HepG2 (cell line): ENCODE results near the gene DOC2A. TPM values are rescaled to one million over a fixed set of nuclear protein-coding genes. Genes with fewer than 3 reads are reported as not detected.

Experiments used
- AHR ChIP-seq: IDR thresholded peaks from 2 replicates; pipeline ENCODE4 v1.6.1; 2018; ENCODE audit warnings: missing genetic modification reagents, missing compliant biosample characterization
- DPF2 ChIP-seq: sonication (generic); formaldehyde crosslinking; IDR thresholded peaks from 2 replicates; pipeline ENCODE4 v1.4.0; 2020; ENCODE audit warnings: mild to moderate bottlenecking, low read depth, missing genetic modification reagents, borderline replicate concordance
- ESRRA ChIP-seq: sonication (generic); formaldehyde crosslinking; IDR thresholded peaks from 2 replicates; pipeline ENCODE4 v1.5.1; 2020; ENCODE audit warnings: mild to moderate bottlenecking, low read depth, missing genetic modification reagents
- FLYWCH1 ChIP-seq: sonication (generic); formaldehyde crosslinking; IDR thresholded peaks from 2 replicates; pipeline ENCODE4 v1.8.1; 2023; ENCODE audit warnings: mild to moderate bottlenecking, missing genetic modification reagents
- GFI1 ChIP-seq: sonication (generic); formaldehyde crosslinking; IDR thresholded peaks from 2 replicates; pipeline ENCODE4 v1.5.0; 2020; ENCODE audit warnings: missing genetic modification reagents, mild to moderate bottlenecking, borderline replicate concordance
- GZF1 ChIP-seq: sonication (generic); formaldehyde crosslinking; IDR thresholded peaks from 2 replicates; pipeline ENCODE4 v1.5.1; 2020; ENCODE audit warnings: mild to moderate bottlenecking, missing genetic modification reagents
- KAT2B ChIP-seq: fragments of 150-350 bp; IDR thresholded peaks from 2 replicates; pipeline ENCODE4 v1.6.1; 2014; ENCODE audit warnings: low read depth, low read length, borderline replicate concordance
- MLLT10 ChIP-seq: sonication (generic); formaldehyde crosslinking; IDR thresholded peaks from 2 replicates; pipeline ENCODE4 v1.4.0; 2020; ENCODE audit warnings: missing genetic modification reagents
- NCOR1 ChIP-seq: fragments of 200-600 bp; sonication (generic); IDR thresholded peaks from 2 replicates; pipeline ENCODE4 v1.7.0; 2017; ENCODE audit warnings: antibody characterized with exemption, low read length, borderline replicate concordance
- PCBP1 ChIP-seq: fragments of 200-400 bp; formaldehyde crosslinking; IDR thresholded peaks from 2 replicates; pipeline ENCODE4 v1.6.1; 2017; ENCODE audit warnings: mild to moderate bottlenecking, low read depth, low read length, borderline replicate concordance
- POGZ ChIP-seq: sonication (generic); formaldehyde crosslinking; IDR thresholded peaks from 2 replicates; pipeline ENCODE4 v1.4.0; 2020; ENCODE audit warnings: mild to moderate bottlenecking, missing genetic modification reagents
- SAFB2 ChIP-seq: sonication (generic); formaldehyde crosslinking; IDR thresholded peaks from 2 replicates; pipeline ENCODE4 v1.5.1; 2020; ENCODE audit warnings: missing genetic modification reagents, low read depth, mild to moderate bottlenecking, borderline replicate concordance
- TARDBP ChIP-seq: sonication (generic); formaldehyde crosslinking; IDR thresholded peaks from 2 replicates; pipeline ENCODE4 v1.8.0; 2022; ENCODE audit warnings: mild to moderate bottlenecking, missing genetic modification reagents
- ZFP36 ChIP-seq: fragments of 150-350 bp; IDR thresholded peaks from 2 replicates; pipeline ENCODE4 v1.6.1; 2018; ENCODE audit warnings: borderline replicate concordance, low read length, low read depth; ENCODE audit not compliant: partially characterized antibody
- ZNF124 ChIP-seq: sonication (generic); formaldehyde crosslinking; IDR thresholded peaks from 2 replicates; pipeline ENCODE4 v1.4.0; 2020; ENCODE audit warnings: missing genetic modification reagents
- ZNF3 ChIP-seq: IDR thresholded peaks from 2 replicates; pipeline ENCODE4 v1.7.0; 2017; ENCODE audit warnings: inconsistent platforms
- ZNF33B ChIP-seq: sonication (generic); formaldehyde crosslinking; IDR thresholded peaks from 2 replicates; pipeline ENCODE4 v1.5.1; 2020; ENCODE audit warnings: mild to moderate bottlenecking, missing genetic modification reagents
- ZNF510 ChIP-seq: sonication (generic); formaldehyde crosslinking; IDR thresholded peaks from 2 replicates; pipeline ENCODE4 v1.4.0; 2020; ENCODE audit warnings: low read depth, mild to moderate bottlenecking, missing genetic modification reagents
- ZNF549 ChIP-seq: sonication (generic); formaldehyde crosslinking; IDR thresholded peaks from 2 replicates; pipeline ENCODE4 v1.5.0; 2020; ENCODE audit warnings: missing genetic modification reagents
- ZNF570 ChIP-seq: sonication (generic); formaldehyde crosslinking; IDR thresholded peaks from 2 replicates; pipeline ENCODE4 v1.4.0; 2020; ENCODE audit warnings: mild to moderate bottlenecking, missing genetic modification reagents, borderline replicate concordance
- ZNF678 ChIP-seq: sonication (generic); formaldehyde crosslinking; IDR thresholded peaks from 2 replicates; pipeline ENCODE4 v1.4.0; 2020; ENCODE audit warnings: mild to moderate bottlenecking, missing genetic modification reagents
- ZNF768 ChIP-seq: sonication (generic); formaldehyde crosslinking; IDR thresholded peaks from 2 replicates; pipeline ENCODE4 v1.4.0; 2020; ENCODE audit warnings: missing genetic modification reagents
- polyA plus RNA-seq, 8 experiments: library from polyadenylated mRNA; depleted of rRNA in 3 of 8; stranded (reverse) in 7 of 8; unstranded in 1 of 8; fragments of >200 nt; fragmentation: Illumina TruSeq in 4 of 8; extraction: Trizol in 4 of 8; gene quantifications; 2 replicates each; pipeline versions ENCODE4 v1.2.1 to v1.2.3, GENCODE V29; 2011 to 2016; ENCODE audit warnings: low read depth in 4 of 8, missing spikeins in 1 of 8, mixed read lengths in 1 of 8; ENCODE audit not compliant: insufficient read depth in 1 of 8
- total RNA-seq, 5 experiments: library from RNA; depleted of rRNA; stranded (reverse); fragments of >200 nt; fragmentation: Illumina TruSeq; extraction: Trizol; gene quantifications; 2 replicates each; pipeline ENCODE4 v1.2.3, GENCODE V29; 2016; ENCODE audit warnings: low read depth in 1 of 5
- TF ChIP-seq, protein P1 (sequence below): sonication (generic); formaldehyde crosslinking; IDR thresholded peaks from 2 replicates; pipeline ENCODE4 v1.8.0; 2022; ENCODE audit warnings: low read depth, missing genetic modification reagents
- TF ChIP-seq, protein P2 (sequence below): IDR thresholded peaks from 2 replicates; pipeline ENCODE4 v1.6.1; 2016; ENCODE audit warnings: low read depth, control low read depth
- TF ChIP-seq, protein P3 (sequence below): sonication (generic); formaldehyde crosslinking; IDR thresholded peaks from 2 replicates; pipeline ENCODE4 v1.4.0; 2020; ENCODE audit warnings: mild to moderate bottlenecking, missing genetic modification reagents

The DOC2A gene
- total and polyA plus RNA-seq, 2 of the 13 experiments (the other 11 are each of a cell fraction or from before 2014, with no cell fraction given), result 0.15 to 0.55 TPM

DNA sequence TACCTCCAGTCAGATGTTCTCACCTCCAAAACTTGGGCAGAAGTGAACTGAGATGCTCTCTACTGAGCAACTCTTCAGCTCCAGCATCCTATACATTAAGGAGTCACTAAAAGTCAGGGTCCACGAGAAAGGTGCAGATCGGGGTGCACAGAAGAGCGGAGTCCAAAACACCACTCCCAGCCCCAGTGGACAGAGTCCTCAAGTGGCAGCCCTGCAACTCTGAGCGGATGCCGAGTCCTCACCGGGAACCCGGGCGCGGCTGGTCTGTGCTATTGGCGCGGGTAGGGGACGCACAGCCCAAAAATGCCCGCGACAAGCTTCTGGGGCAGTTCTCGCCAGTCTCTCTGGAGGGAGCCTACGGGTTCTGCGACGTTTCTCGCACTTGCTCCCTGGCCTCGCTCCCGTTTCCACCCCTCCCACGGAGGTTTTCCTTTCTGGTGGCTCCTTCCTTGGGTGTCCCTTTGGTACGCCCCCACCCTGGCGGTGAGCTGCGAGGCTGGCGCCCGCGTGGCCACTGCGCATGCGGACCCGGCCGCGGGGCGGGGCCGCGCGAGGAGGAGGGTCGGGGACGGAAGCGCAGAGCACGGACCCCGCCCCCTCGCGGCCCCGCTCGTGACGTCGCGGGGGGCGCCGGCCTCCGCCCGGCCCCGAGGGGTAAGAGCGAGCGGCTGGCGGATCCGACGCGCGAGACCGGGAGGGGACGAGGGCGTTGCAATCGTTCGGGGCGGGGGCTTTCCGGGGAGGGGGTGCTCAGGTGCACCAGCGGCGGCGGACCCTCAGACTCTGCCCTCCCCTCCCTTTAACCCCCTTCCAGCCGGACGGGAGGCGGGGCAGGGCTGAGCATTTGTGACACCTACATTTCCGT, 49.1 kb downstream of the DOC2A start, which contains the start of gene TMEM219 (continued):
- TF ChIP-seq, protein P1, sequence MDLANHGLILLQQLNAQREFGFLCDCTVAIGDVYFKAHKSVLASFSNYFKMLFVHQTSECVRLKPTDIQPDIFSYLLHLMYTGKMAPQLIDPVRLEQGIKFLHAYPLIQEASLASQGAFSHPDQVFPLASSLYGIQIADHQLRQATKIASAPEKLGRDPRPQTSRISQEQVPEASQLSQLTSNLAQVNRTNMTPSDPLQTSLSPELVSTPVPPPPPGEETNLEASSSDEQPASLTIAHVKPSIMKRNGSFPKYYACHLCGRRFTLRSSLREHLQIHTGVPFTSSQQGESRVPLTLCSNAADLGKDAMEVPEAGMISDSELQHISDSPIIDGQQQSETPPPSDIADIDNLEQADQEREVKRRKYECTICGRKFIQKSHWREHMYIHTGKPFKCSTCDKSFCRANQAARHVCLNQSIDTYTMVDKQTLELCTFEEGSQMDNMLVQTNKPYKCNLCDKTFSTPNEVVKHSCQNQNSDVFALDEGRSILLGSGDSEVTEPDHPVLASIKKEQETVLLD (CRISPR knock-in tag), result no peak; the same call in 1 of the 2 replicates
- TF ChIP-seq ZNF570 (CRISPR knock-in tag) (no peak), ZNF3 (CRISPR knock-in tag) (no peak), ZNF678 (CRISPR knock-in tag) (no peak), ZNF510 (CRISPR knock-in tag) (peak; percentile 18; the same call in 1 of the 2 replicates), ZNF124 (CRISPR knock-in tag) (0 out of 2 replicates have a peak, but pooled peaks have one; percentile 45), TARDBP (CRISPR knock-in tag) (no peak; the same call in 1 of the 2 replicates), DPF2 (no peak), FLYWCH1 (CRISPR knock-in tag) (peak; percentile 51; the same call in 1 of the 2 replicates), ZNF768 (CRISPR knock-in tag) (peak; percentile 36; the same call in 1 of the 2 replicates), GFI1 (CRISPR knock-in tag) (no peak; the same call in 1 of the 2 replicates), GZF1 (no peak), AHR (peak; percentile 12; the same call in 1 of the 2 replicates), SAFB2 (CRISPR knock-in tag) (no peak; the same call in 1 of the 2 replicates), PCBP1 (peak; percentile 77; the same call in 1 of the 2 replicates), MLLT10 (CRISPR knock-in tag) (no peak), ZFP36 (no peak), ZNF33B (peak; percentile 70; the same call in 1 of the 2 replicates), ESRRA (CRISPR knock-in tag) (no peak; the same call in 1 of the 2 replicates), POGZ (0 out of 2 replicates have a peak, but pooled peaks have one; percentile 10), KAT2B (no peak), ZNF549 (CRISPR knock-in tag) (no peak), NCOR1 (peak; percentile 47; the same call in 1 of the 2 replicates)
- TF ChIP-seq, protein P2, sequence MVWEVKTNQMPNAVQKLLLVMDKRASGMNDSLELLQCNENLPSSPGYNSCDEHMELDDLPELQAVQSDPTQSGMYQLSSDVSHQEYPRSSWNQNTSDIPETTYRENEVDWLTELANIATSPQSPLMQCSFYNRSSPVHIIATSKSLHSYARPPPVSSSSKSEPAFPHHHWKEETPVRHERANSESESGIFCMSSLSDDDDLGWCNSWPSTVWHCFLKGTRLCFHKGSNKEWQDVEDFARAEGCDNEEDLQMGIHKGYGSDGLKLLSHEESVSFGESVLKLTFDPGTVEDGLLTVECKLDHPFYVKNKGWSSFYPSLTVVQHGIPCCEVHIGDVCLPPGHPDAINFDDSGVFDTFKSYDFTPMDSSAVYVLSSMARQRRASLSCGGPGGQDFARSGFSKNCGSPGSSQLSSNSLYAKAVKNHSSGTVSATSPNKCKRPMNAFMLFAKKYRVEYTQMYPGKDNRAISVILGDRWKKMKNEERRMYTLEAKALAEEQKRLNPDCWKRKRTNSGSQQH (CRISPR knock-in tag), result no peak; the same call in none of the 2 replicates
- TF ChIP-seq, protein P3, sequence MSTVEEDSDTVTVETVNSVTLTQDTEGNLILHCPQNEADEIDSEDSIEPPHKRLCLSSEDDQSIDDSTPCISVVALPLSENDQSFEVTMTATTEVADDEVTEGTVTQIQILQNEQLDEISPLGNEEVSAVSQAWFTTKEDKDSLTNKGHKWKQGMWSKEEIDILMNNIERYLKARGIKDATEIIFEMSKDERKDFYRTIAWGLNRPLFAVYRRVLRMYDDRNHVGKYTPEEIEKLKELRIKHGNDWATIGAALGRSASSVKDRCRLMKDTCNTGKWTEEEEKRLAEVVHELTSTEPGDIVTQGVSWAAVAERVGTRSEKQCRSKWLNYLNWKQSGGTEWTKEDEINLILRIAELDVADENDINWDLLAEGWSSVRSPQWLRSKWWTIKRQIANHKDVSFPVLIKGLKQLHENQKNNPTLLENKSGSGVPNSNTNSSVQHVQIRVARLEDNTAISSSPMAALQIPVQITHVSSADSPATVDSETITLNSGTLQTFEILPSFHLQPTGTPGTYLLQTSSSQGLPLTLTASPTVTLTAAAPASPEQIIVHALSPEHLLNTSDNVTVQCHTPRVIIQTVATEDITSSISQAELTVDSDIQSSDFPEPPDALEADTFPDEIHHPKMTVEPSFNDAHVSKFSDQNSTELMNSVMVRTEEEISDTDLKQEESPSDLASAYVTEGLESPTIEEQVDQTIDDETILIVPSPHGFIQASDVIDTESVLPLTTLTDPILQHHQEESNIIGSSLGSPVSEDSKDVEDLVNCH, result 0 out of 2 replicates have a peak, but pooled peaks have one; percentile 28
